Measurements from ENCODE around the gene COL5A1. TPM values are rescaled to one million over a fixed set of nuclear protein-coding genes. Genes with fewer than 3 reads are reported as not detected.

Gene COL5A1
- total and polyA plus RNA-seq, 2 experiments from 2014 or later, result 2.5 to 13.1 TPM

- H2AFZ ChIP-seq, result no peak overlapping the region
- TF ChIP-seq NANOG (IDR thresholded peaks at IDR 0.05; ENCODE audit: borderline replicate concordance) (no peak), ZNF331 (CRISPR knock-in tag; IDR thresholded peaks at IDR 0.05; ENCODE audit: low read depth) (no peak), REST (IDR thresholded peaks at IDR 0.05; ENCODE audit: unreplicated experiment) (no peak), ETS1 (IDR thresholded peaks at IDR 0.05) (no peak), EZH2phosphoT487 (IDR thresholded peaks at IDR 0.05; ENCODE audit: unreplicated experiment) (no peak), EZH2 (IDR thresholded peaks at IDR 0.05; ENCODE audit: low read depth, unreplicated experiment) (no peak), ZNF114 (CRISPR knock-in tag; IDR thresholded peaks at IDR 0.05) (no peak), CREB1 (CRISPR knock-in tag; IDR thresholded peaks at IDR 0.05; ENCODE audit: low read depth) (no peak)
- H3K4me1 ChIP-seq (ENCODE audit: insufficient read depth), result no peaks in the 10 kb centered on the region
- Mint-ChIP-seq H3K9me3 (peaks cover 19% of the 10 kb centered on the region), H3K4me3 (no peak overlapping the region), H3K27me3 (ENCODE audit: insufficient read depth, low read depth, poor library complexity) (peaks cover 5% of the 10 kb centered on the region), H3K36me3 (ENCODE audit: low read depth) (peaks cover 9% of the 10 kb centered on the region), H3K27ac (no peak overlapping the region), H3K4me1 (no peaks in the 10 kb centered on the region)
- DNase-seq (ENCODE audit: low spot score) (no peak), ATAC-seq (no peak)
- H4K20me1 ChIP-seq (replicated peaks; ENCODE audit: insufficient read depth), result no peaks in the 10 kb centered on the region
- H3K79me2 ChIP-seq (replicated peaks; ENCODE audit: insufficient read depth), result no peaks in the 10 kb centered on the region
- H3K4me3 ChIP-seq, result no peak overlapping the region
- H3K27me3 ChIP-seq (ENCODE audit: insufficient read depth), result no peaks in the 10 kb centered on the region
- H3F3A ChIP-seq (replicated peaks; ENCODE audit: low read depth), result no peaks in the 10 kb centered on the region
- no peak overlapping the region for H3K4me2 ChIP-seq
- no peak overlapping the region for H3K27ac ChIP-seq (ENCODE audit: low read depth)
- no peaks in the 10 kb centered on the region for H3K36me3 ChIP-seq (ENCODE audit: insufficient read depth)
- 0 out of 2 replicates have a peak, but pooled peaks cover 3% of the 10 kb centered on the region for H3K9me2 ChIP-seq (ENCODE audit: insufficient read depth)
These were observed 220.2 kb downstream of the COL5A1 start for GRCh38 chr9:134861595-134862334.

- H3K4me1 ChIP-seq (ENCODE audit: insufficient read depth), result no peaks in the 10 kb centered on the region
- peaks cover under 1% of the 10 kb centered on the region for H3K27me3 Mint-ChIP-seq (ENCODE audit: insufficient read depth, low read depth, poor library complexity)
- no peaks in the 10 kb centered on the region for H3K4me1 Mint-ChIP-seq
- H3K4me2 ChIP-seq, result no peak overlapping the region
- no peaks in the 10 kb centered on the region for H3K27me3 ChIP-seq (ENCODE audit: insufficient read depth)
- H3K36me3 Mint-ChIP-seq (ENCODE audit: low read depth), result peaks cover 6% of the 10 kb centered on the region
- no peak overlapping the region for H3K27ac Mint-ChIP-seq
- H3K27ac ChIP-seq (ENCODE audit: low read depth), result no peak overlapping the region
- no peaks in the 10 kb centered on the region for H4K20me1 ChIP-seq (replicated peaks; ENCODE audit: insufficient read depth)
- H3K36me3 ChIP-seq (ENCODE audit: insufficient read depth), result no peaks in the 10 kb centered on the region
- H2AFZ ChIP-seq, result no peak overlapping the region
- H3K4me3 Mint-ChIP-seq, result no peak overlapping the region
- ATAC-seq, result no peak
- peaks cover 16% of the 10 kb centered on the region for H3K9me3 Mint-ChIP-seq
- H3F3A ChIP-seq (replicated peaks; ENCODE audit: low read depth), result no peaks in the 10 kb centered on the region
- H3K9me2 ChIP-seq (ENCODE audit: insufficient read depth), result no peaks in the 10 kb centered on the region
- DNase-seq (ENCODE audit: low spot score), result no peak
- H3K4me3 ChIP-seq, result no peak overlapping the region
- no peaks in the 10 kb centered on the region for H3K79me2 ChIP-seq (replicated peaks; ENCODE audit: insufficient read depth)
- no peak for TF ChIP-seq EZH2phosphoT487 (IDR thresholded peaks at IDR 0.05; ENCODE audit: unreplicated experiment)
- no peak for TF ChIP-seq POLR2AphosphoS5 (IDR thresholded peaks at IDR 0.05; ENCODE audit: low read depth)
- TF ChIP-seq STAT1 (IDR thresholded peaks at IDR 0.05; ENCODE audit: unreplicated experiment), result no peak
- no peak for TF ChIP-seq REST (IDR thresholded peaks at IDR 0.05; ENCODE audit: unreplicated experiment)
- TF ChIP-seq ZNF114 (CRISPR knock-in tag; IDR thresholded peaks at IDR 0.05), result no peak
- TF ChIP-seq ETS1 (IDR thresholded peaks at IDR 0.05), result no peak
- TF ChIP-seq JUNB (IDR thresholded peaks at IDR 0.05; ENCODE audit: unreplicated experiment), result no peak
- no peak for TF ChIP-seq CREB1 (CRISPR knock-in tag; IDR thresholded peaks at IDR 0.05; ENCODE audit: low read depth)
- no peak for TF ChIP-seq NANOG (IDR thresholded peaks at IDR 0.05; ENCODE audit: borderline replicate concordance)
- TF ChIP-seq EZH2 (IDR thresholded peaks at IDR 0.05; ENCODE audit: low read depth, unreplicated experiment), result no peak
- TF ChIP-seq ZNF331 (CRISPR knock-in tag; IDR thresholded peaks at IDR 0.05; ENCODE audit: low read depth), result no peak
These were observed 221.8 kb downstream of the COL5A1 start for GRCh38 chr9:134863306-134863902.

Data from GM23338 (cell line).